Measurements from ENCODE around the gene CA5A.
"Not testable (repeated sequence)": the region's sequence is repeated elsewhere in the genome, so short reads cannot be mapped to it uniquely, and the experiment has no call there.

DNA sequence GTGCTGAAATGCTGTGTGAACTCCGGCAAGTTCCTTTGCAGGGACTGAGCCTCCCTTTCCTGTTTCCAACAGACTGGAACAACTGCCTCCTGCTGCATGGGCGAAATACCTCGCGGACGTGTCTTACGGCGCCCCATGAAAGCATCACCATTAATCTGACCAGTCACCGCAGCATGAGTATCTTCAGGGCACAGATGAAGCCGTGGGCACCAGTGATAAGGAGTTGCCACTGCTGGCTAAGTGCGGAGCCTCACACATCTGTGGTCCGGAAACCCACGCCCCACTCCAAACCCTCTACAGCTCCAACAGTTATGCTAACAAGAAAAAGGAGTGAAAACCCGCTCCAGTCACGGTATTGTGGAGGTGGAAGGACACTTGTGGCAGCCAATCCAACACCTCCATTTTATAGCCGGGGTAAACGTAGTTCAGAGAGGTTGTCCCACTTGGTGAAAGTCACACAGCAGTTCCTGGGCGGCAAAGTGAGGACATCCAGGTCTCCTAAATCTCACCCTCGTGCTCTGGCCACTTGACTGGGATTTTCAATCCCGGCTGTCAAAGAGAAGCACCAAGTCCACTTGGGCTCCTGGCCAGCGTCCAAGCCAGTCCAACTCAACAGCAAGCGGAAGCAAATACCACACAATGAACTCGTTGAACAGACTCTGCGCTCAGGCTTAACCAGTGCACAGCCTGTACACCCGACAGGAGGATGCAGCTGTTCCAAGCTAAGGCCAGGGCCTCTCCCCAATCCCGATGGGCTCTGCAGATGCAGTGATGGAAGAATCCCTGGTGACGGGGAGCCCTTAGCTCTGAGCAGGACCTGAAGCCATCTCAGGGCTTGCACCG is 78.0 kb downstream of the CA5A start:
- TF ChIP-seq, protein P1, sequence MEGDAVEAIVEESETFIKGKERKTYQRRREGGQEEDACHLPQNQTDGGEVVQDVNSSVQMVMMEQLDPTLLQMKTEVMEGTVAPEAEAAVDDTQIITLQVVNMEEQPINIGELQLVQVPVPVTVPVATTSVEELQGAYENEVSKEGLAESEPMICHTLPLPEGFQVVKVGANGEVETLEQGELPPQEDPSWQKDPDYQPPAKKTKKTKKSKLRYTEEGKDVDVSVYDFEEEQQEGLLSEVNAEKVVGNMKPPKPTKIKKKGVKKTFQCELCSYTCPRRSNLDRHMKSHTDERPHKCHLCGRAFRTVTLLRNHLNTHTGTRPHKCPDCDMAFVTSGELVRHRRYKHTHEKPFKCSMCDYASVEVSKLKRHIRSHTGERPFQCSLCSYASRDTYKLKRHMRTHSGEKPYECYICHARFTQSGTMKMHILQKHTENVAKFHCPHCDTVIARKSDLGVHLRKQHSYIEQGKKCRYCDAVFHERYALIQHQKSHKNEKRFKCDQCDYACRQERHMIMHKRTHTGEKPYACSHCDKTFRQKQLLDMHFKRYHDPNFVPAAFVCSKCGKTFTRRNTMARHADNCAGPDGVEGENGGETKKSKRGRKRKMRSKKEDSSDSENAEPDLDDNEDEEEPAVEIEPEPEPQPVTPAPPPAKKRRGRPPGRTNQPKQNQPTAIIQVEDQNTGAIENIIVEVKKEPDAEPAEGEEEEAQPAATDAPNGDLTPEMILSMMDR (IDR thresholded peaks at IDR 0.05), result not testable (repeated sequence)
- not testable (repeated sequence) for TF ChIP-seq POLR2A, POLR2AphosphoS5 (IDR thresholded peaks at IDR 0.05)

All from sigmoid colon (tissue), 4 donors.